Measurements from ENCODE around the gene CRTC3.
"Not testable (repeated sequence)": the region's sequence is repeated elsewhere in the genome, so short reads cannot be mapped to it uniquely, and the experiment has no call there.

Gene CRTC3

DNA sequence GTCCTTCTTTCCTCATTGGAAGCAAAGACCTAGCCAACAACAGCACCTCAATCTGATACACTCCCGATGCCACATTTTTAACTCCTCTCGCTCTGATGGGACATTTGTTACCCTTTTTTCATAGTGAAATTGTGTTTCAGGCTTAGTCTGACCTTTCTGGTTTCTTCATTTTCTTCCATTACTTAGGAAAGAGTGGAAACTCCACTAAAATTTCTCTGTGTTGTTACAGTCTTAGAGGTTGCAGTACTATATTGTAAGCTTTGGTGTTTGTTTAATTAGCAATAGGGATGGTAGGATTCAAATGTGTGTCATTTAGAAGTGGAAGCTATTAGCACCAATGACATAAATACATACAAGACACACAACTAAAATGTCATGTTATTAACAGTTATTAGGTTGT, 29.6 kb upstream of the CRTC3 start:
- H3K4me3 ChIP-seq (replicated peaks; ENCODE audit: low read depth, low read length), result no peak overlapping the region
- TF ChIP-seq, protein P1, sequence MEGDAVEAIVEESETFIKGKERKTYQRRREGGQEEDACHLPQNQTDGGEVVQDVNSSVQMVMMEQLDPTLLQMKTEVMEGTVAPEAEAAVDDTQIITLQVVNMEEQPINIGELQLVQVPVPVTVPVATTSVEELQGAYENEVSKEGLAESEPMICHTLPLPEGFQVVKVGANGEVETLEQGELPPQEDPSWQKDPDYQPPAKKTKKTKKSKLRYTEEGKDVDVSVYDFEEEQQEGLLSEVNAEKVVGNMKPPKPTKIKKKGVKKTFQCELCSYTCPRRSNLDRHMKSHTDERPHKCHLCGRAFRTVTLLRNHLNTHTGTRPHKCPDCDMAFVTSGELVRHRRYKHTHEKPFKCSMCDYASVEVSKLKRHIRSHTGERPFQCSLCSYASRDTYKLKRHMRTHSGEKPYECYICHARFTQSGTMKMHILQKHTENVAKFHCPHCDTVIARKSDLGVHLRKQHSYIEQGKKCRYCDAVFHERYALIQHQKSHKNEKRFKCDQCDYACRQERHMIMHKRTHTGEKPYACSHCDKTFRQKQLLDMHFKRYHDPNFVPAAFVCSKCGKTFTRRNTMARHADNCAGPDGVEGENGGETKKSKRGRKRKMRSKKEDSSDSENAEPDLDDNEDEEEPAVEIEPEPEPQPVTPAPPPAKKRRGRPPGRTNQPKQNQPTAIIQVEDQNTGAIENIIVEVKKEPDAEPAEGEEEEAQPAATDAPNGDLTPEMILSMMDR (IDR thresholded peaks at IDR 0.05; ENCODE audit: low read depth, low read length, missing control alignments), result no peak
- DNase-seq (ENCODE audit: extremely low read depth, low read depth), result no peak

DNA sequence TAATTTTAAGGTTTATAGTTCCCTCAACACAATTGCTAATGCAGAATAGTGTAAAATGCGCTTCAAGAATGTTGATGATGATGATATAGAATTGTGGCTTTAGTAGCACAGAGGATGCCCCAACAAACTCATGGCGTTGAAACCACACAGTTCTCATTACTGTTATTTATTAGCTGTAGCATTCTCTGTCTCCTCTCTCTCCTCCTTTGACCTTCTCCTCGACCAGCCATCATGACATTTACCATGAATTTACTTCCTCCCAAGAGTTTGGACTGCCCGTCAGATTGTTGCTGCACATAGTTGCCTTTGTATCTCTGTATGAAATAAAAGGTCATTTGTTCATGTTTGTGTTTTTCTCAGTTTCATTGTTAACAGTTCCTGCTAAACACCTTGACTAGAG, 27.8 kb upstream of the CRTC3 start:
- H3K4me3 ChIP-seq (replicated peaks; ENCODE audit: low read depth, low read length), result no peak overlapping the region
- DNase-seq (ENCODE audit: extremely low read depth, low read depth), result no peak
- TF ChIP-seq, protein P1 (IDR thresholded peaks at IDR 0.05; ENCODE audit: low read depth, low read length, missing control alignments), result no peak

DNA sequence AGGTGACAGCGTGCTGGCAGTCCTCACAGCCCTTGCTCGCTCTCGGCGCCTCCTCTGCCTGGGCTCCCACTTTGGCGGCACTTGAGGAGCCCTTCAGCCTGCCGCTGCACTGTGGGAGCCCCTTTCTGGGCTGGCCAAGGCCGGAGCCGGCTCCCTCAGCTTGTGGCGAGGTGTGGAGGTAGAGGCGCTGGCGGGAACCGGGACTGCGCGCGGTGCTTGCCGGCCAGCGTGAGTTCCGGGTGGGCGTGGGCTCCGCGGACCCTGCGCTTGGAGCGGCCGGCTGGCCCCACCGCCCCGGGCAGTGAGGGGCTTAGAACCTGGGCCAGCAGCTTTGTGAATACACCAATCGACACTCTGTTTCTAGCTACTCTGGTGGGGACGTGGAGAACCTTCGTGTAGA, 18.9 kb upstream of the CRTC3 start:
- DNase-seq (ENCODE audit: extremely low read depth, low read depth); H3K4me3 ChIP-seq (replicated peaks; ENCODE audit: low read depth, low read length): not testable (repeated sequence)

DNA sequence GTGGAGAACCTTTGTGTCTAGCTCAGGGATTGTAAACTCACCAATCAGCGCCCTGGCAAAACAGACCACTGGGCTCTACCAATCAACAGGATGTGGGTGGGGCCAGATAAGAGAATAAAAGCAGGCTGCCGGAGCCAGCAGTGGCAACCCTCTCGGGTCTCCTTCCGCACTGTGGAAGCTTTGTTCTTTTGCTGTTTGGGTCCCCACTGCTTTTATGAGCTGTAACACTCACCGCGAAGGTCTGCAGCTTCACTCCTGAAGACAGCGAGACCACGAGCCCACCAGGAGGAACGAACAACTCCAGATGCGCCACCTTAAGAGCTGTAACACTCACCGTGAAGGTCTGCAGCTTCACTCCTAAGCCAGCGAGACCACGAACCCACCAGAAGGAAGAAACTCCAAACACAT, 18.5 kb upstream of the CRTC3 start:
- H3K4me3 ChIP-seq (replicated peaks; ENCODE audit: low read depth, low read length); DNase-seq (ENCODE audit: extremely low read depth, low read depth): not testable (repeated sequence)

DNA sequence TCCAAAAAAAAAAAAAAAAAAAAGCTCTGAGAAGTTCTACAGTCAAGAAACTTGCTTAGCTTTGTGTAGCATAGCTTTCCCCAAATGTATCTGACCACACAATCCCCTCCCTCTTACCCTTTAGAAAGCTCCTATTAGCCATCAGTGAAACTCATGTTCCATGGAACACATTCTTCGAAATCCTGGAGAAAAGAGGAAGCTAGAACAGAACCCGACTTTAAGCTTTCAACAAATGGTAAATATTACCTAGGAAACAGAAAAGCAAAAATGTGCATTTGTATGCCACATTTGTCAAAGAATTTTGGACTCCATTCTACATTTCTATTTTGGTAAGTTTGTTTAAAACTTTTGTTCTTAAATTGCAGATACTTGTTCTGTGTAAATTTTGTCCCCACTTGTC, 17.4 kb upstream of the CRTC3 start:
- DNase-seq (ENCODE audit: extremely low read depth, low read depth), result no peak
- H3K4me3 ChIP-seq (replicated peaks; ENCODE audit: low read depth, low read length), result no peak overlapping the region
- TF ChIP-seq, protein P1 (IDR thresholded peaks at IDR 0.05; ENCODE audit: low read depth, low read length, missing control alignments), result no peak

DNA sequence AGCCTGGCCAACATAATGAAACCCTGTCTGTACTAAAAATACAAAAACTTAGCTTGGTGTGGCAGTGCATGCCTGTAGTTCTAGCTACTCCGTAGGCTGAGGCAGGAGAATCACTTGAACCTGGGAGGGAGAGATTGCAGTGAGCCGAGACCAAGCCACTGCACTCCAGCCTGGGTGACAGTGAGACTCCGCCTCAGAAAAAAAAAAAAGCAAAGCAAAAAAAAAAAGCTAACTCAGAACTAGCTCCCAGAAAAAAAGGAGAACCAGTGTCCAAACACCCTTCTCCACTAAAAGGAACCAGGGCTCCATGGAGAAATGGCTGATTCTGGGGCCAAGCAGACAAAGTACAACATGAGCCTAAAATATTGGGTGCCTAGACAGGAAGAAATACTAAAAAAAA, 16.7 kb upstream of the CRTC3 start:
- no peak for DNase-seq (ENCODE audit: extremely low read depth, low read depth)
- no peak overlapping the region for H3K4me3 ChIP-seq (replicated peaks; ENCODE audit: low read depth, low read length)
- TF ChIP-seq, protein P1 (IDR thresholded peaks at IDR 0.05; ENCODE audit: low read depth, low read length, missing control alignments), result no peak

DNA sequence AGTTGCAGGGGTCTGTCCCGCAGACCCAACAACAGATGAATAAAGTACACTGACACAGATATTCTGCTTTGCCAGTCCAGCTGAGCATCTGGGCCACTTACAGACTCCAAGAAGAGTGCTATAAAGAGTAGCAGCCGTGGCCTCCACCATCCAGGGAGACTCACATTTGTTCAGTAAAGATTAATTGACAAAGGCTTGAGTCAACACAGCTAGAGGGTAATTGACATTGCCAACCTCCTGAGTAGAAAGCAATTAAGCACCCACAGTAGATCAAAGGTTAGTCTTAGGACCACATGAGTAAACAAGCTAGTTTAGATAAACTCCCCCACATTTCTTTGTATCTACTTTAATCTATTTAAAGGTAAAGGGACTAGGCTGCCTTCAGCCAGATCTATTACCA, 16.3 kb upstream of the CRTC3 start:
- no peak for DNase-seq (ENCODE audit: extremely low read depth, low read depth)
- TF ChIP-seq, protein P1 (IDR thresholded peaks at IDR 0.05; ENCODE audit: low read depth, low read length, missing control alignments), result no peak
- H3K4me3 ChIP-seq (replicated peaks; ENCODE audit: low read depth, low read length), result no peak overlapping the region

DNA sequence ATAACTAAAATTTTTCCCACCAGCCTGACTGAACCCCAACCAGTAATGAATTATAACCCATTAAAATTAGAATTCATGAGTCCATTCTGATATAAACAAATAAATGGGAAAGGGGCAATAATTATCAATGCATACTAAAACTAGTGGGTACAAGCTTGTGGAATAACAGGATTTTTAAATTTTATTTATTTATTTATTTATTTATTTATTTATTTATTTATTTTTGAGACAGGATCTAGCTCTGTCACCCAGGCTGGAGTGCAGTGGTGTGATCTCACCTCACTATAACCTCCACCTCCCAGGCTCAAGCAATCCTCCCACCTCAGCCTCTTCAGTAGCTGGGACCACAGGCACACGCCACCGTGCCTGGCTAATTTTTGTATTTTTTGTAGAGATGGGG, 15.8 kb upstream of the CRTC3 start:
- not testable (repeated sequence) for H3K4me3 ChIP-seq (replicated peaks; ENCODE audit: low read depth, low read length); DNase-seq (ENCODE audit: extremely low read depth, low read depth)

DNA sequence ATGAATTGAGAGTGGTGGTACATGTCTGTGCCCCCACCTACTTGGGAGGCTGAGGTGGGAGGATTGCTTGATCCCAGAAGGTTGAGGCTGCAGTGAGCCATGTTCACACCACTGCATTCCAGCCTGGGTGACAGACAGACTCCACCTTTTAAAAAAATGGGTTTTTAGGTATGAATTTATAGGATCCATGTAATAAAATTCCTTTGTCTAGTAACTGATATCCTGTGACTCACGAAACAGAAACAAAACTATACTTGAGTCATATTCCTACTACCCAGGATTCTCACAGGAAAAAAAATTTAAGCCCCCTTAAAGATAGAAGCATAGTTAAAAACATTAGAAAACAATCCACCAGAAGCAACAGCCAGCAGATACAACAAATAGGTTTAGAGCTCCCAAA, 10.0 kb upstream of the CRTC3 start:
- no peak overlapping the region for H3K4me3 ChIP-seq (replicated peaks; ENCODE audit: low read depth, low read length)
- TF ChIP-seq, protein P1 (IDR thresholded peaks at IDR 0.05; ENCODE audit: low read depth, low read length, missing control alignments), result no peak
- DNase-seq (ENCODE audit: extremely low read depth, low read depth), result no peak

Data from HFF-Myc (cell line).